OCI-LY3 (cell line): ENCODE measurements around the gene LOX.

Experiments used
- H2AFZ ChIP-seq: fragments of 200-600, 300-600 bp; shearing (Covaris generic); 2 replicates; pipeline ENCODE4 v1.6.0; 2014; ENCODE audit warnings: antibody characterized with exemption, low read depth, low read length
- H3K27ac ChIP-seq: fragments of 200-600, 300-600 bp; sonication (generic); 2 replicates; pipeline ENCODE4 v1.5.1; 2014; ENCODE audit warnings: mild to moderate bottlenecking, low read length, moderate library complexity, mixed read lengths
- H3K27me3 ChIP-seq: fragments of 200-600, 300-600 bp; sonication (generic); 2 replicates; pipeline ENCODE4 v1.6.1; 2014; ENCODE audit warnings: low read depth, low read length, mixed read lengths
- H3K36me3 ChIP-seq: fragments of 200-600, 300-600 bp; sonication (generic); replicated peaks from 2 replicates; pipeline ENCODE3; 2014; ENCODE audit warnings: low read depth, low read length, mixed read lengths
- H3K4me1 ChIP-seq: fragments of 300-600, 200-600 bp; sonication (generic); 2 replicates; pipeline ENCODE4 v1.6.1; 2014; ENCODE audit warnings: low read length, mixed read lengths
- H3K4me2 ChIP-seq: fragments of 200-600, 300-600 bp; sonication (generic); 2 replicates; pipeline ENCODE4 v1.6.1; 2014; ENCODE audit warnings: low read length, mixed read lengths
- H3K4me3 ChIP-seq: fragments of 300-600, 200-600 bp; sonication (generic); 2 replicates; pipeline ENCODE4 v1.5.1; 2014; ENCODE audit warnings: antibody characterized with exemption, mild to moderate bottlenecking, low read length, moderate library complexity
- H3K79me2 ChIP-seq: fragments of 300-600, 200-600 bp; shearing (Covaris generic); 2 replicates; pipeline ENCODE4 v1.6.1; 2014; ENCODE audit warnings: mild to moderate bottlenecking, low read length, mixed read lengths
- H3K9ac ChIP-seq: fragments of 300-600, 200-600 bp; shearing (Covaris generic); 2 replicates; pipeline ENCODE4 v1.6.0; 2014; ENCODE audit warnings: mild to moderate bottlenecking, low read length, moderate library complexity
- H3K9me3 ChIP-seq: fragments of 200-600, 300-600 bp; shearing (Covaris generic); 2 replicates; pipeline ENCODE4 v1.6.1; 2014; ENCODE audit warnings: low read length, mixed read lengths; ENCODE audit not compliant: insufficient read depth
- H4K20me1 ChIP-seq: fragments of 200-600, 300-600 bp; sonication (generic); 2 replicates; pipeline ENCODE4 v1.6.1; 2016; ENCODE audit warnings: low read length, mixed read lengths; ENCODE audit not compliant: insufficient read depth
- EZH2phosphoT487 ChIP-seq: fragments of 200-600 bp; shearing (Covaris generic); IDR thresholded peaks from 2 replicates; pipeline ENCODE4 v1.6.1; 2018; ENCODE audit warnings: antibody characterized with exemption, mixed run types, low read depth
- TF ChIP-seq, protein P1 (sequence below): fragments of 200-600, 300-600 bp; sonication (generic); IDR thresholded peaks from 2 replicates; pipeline ENCODE4 v1.5.1; 2014; ENCODE audit warnings: antibody characterized with exemption, low read length, low read depth

The LOX gene

DNA sequence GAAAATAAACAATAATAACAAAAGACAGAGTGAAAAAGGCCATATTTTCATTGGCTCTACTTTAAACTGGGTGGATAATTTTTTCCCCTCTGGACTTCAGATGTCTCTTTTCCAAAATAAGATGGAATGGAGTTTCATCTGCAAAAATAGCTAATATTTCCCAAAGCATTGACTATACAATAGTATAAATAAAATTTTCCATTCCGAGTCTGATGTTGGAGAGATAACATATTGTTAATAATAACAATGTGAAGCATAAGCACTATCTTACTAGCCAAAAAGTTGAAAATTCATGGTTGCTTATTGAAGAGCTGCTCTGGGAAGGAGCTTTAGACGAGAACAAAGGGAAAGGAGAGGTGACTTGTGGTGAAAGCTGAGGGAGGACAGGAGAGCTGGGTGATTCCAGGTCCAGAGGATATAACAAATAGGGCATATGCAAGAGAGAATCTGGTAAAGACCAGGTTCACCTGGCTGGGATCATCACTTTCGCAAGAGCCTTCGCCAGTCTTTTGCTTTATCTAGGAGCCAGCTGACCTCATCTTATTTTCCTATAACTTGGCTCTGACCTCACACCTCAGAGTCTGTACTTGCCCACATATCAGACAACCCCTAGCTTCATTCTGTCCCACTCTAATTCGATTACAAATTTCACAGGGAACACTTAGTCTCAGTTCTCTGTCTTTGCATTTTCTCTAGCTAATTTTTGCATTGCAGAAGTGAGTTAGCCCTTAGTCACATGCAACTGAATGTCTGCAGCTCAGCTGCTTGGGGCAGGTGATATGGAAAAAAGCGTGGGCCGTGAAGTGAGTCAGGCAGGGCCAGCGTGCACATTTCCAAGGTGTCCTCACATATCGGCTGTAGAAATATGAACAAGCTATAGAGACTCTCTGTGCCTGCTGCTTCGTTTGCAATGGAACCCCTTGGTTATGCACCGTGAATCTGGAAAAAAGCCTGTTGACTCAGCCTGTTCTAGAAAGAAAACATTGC lies 43.7 kb upstream of the LOX start:
- H3K9ac ChIP-seq = no peak overlapping the region

DNA sequence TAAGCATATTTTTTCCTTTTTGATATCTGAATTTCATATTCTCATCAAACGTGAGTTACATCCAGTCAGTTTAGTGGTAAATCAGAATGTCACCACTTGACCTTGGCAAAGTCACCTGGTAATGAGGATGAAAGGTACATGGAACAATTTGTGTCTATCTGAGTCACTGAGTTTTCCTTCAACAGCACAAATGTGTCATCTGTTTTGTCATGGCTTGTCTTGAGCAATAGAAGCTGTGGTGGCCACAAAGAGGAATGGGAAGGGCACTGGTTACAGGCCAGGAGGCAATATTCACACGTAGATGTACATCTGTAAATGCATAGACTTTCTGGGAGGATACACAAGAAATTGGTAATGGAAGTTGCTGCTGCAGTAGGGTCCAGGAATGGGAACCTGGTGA lies 42.9 kb upstream of the LOX start:
- Histone ChIP-seq H3K9ac (no peak overlapping the region), H3K27me3 (no peaks in the 10 kb centered on the region), H3K79me2 (no peaks in the 10 kb centered on the region), H3K4me2 (no peak overlapping the region), H3K27ac (no peak overlapping the region), H3K9me3 (no peaks in the 10 kb centered on the region), H3K4me3 (no peak overlapping the region), H3K36me3 (no peaks in the 10 kb centered on the region), H4K20me1 (no peaks in the 10 kb centered on the region), H2AFZ (no peak overlapping the region), H3K4me1 (peaks cover 28% of the 10 kb centered on the region)
- TF ChIP-seq, protein P1, sequence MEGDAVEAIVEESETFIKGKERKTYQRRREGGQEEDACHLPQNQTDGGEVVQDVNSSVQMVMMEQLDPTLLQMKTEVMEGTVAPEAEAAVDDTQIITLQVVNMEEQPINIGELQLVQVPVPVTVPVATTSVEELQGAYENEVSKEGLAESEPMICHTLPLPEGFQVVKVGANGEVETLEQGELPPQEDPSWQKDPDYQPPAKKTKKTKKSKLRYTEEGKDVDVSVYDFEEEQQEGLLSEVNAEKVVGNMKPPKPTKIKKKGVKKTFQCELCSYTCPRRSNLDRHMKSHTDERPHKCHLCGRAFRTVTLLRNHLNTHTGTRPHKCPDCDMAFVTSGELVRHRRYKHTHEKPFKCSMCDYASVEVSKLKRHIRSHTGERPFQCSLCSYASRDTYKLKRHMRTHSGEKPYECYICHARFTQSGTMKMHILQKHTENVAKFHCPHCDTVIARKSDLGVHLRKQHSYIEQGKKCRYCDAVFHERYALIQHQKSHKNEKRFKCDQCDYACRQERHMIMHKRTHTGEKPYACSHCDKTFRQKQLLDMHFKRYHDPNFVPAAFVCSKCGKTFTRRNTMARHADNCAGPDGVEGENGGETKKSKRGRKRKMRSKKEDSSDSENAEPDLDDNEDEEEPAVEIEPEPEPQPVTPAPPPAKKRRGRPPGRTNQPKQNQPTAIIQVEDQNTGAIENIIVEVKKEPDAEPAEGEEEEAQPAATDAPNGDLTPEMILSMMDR = no peak
- TF ChIP-seq EZH2phosphoT487 = no peak

More for the DNA sequence above, 43.7 kb upstream of the LOX start:
- Histone ChIP-seq H4K20me1 (no peaks in the 10 kb centered on the region), H3K79me2 (no peaks in the 10 kb centered on the region), H3K27ac (no peak overlapping the region), H3K27me3 (no peaks in the 10 kb centered on the region), H3K4me2 (peak overlapping the region; percentile 56), H3K4me1 (peaks cover 28% of the 10 kb centered on the region), H2AFZ (no peak overlapping the region), H3K36me3 (no peaks in the 10 kb centered on the region), H3K4me3 (peak overlapping the region; percentile 13), H3K9me3 (no peaks in the 10 kb centered on the region)
- TF ChIP-seq, protein P1 = no peak
- no peak for TF ChIP-seq EZH2phosphoT487

- H3K4me3 ChIP-seq = no peak overlapping the region
- no peaks in the 10 kb centered on the region for H3K36me3 ChIP-seq
- no peaks in the 10 kb centered on the region for H3K79me2 ChIP-seq
- no peaks in the 10 kb centered on the region for H4K20me1 ChIP-seq
- H3K9ac ChIP-seq = no peak overlapping the region
- no peaks in the 10 kb centered on the region for H3K27me3 ChIP-seq
- peaks cover 28% of the 10 kb centered on the region for H3K4me1 ChIP-seq
- no peak overlapping the region for H3K4me2 ChIP-seq
- TF ChIP-seq, protein P1 = no peak
- no peak for TF ChIP-seq EZH2phosphoT487
- no peaks in the 10 kb centered on the region for H3K9me3 ChIP-seq
- H2AFZ ChIP-seq = no peak overlapping the region
- no peak overlapping the region for H3K27ac ChIP-seq
Observed at GRCh38 chr5:122120493-122120892, 42.4 kb upstream of the LOX start.

DNA sequence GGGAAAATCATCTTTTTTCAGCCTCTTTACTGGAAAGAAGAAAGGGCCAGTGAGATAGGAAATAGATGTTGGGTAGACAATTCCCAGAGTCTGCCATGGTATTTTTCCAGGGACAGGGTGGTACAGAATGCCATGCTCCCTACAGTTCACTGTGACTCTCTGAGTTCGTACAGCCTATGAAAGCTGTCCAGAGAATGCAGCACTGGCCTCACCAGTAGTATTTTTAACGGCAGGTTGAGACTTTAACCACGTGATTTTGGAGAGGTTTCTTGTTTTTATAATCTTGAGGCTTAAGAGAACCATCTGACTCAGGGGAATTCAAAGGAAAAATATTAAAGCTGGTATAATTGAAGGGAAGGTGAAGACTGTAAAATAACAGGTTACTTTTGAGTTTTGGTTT lies 41.1 kb upstream of the LOX start:
- no peak for TF ChIP-seq EZH2phosphoT487
- TF ChIP-seq, protein P1 = no peak
- no peaks in the 10 kb centered on the region for H4K20me1 ChIP-seq
- H3K4me1 ChIP-seq = peaks cover 28% of the 10 kb centered on the region
- no peak overlapping the region for H3K27ac ChIP-seq
- no peaks in the 10 kb centered on the region for H3K36me3 ChIP-seq
- H3K79me2 ChIP-seq = no peaks in the 10 kb centered on the region
- no peaks in the 10 kb centered on the region for H3K9me3 ChIP-seq
- H3K27me3 ChIP-seq = no peaks in the 10 kb centered on the region
- no peak overlapping the region for H3K4me3 ChIP-seq
- no peak overlapping the region for H2AFZ ChIP-seq
- H3K4me2 ChIP-seq = no peak overlapping the region
- no peak overlapping the region for H3K9ac ChIP-seq
